Left forelimb (tissue), 1 donor: ENCODE results near the gene SMIM9.
A peak's percentile ranks its signal among the peaks of the same experiment; 100 is the strongest.

Experiments used
- DNase-seq: peaks from one replicate; pipeline ENCODE4 v3.0.0-alpha.2; 2018; ENCODE audit warnings: low spot score

The SMIM9 gene

GRCh38 chrX:154815274-154815818, 19.1 kb downstream of the SMIM9 start:
- no peak for DNase-seq

GRCh38 chrX:154813801-154814200, 20.7 kb downstream of the SMIM9 start:
- no peak for DNase-seq

GRCh38 chrX:154812341-154813101, 21.9 kb downstream of the SMIM9 start:
- no peak for DNase-seq

DNA sequence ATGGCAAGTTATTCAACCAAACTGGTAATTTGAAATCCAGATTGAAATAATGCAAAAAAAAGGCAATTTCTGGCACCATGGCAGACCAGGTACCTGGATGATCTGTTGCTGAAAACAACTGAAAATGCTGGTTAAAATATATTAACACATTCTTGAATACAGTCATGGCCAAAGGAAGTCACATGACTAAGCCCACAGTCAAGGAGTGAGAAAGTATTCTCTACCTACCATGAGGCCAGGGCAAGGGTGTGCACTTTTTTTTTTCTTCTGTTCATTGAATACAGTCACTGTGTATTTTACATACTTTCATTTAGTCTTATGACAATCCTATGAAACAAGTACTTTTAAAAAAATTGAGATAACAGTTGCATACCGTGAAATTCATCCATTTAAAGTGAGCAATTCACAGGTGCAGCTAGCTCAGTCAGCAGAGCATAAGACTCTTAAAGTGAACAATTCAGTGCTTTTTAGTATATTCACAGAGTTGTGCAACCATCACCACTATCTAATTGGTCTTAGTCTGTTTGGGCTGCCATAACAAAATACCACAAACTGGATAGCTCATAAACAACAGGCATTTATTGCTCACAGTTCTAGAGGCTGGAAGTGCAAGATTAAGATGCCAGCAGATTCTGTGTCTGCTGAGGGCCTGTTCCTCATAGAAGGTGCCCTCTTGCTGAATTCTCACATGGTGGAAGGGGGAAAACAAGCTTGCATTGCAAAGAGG, 24.4 kb downstream of the SMIM9 start:
- no peak for DNase-seq

DNA sequence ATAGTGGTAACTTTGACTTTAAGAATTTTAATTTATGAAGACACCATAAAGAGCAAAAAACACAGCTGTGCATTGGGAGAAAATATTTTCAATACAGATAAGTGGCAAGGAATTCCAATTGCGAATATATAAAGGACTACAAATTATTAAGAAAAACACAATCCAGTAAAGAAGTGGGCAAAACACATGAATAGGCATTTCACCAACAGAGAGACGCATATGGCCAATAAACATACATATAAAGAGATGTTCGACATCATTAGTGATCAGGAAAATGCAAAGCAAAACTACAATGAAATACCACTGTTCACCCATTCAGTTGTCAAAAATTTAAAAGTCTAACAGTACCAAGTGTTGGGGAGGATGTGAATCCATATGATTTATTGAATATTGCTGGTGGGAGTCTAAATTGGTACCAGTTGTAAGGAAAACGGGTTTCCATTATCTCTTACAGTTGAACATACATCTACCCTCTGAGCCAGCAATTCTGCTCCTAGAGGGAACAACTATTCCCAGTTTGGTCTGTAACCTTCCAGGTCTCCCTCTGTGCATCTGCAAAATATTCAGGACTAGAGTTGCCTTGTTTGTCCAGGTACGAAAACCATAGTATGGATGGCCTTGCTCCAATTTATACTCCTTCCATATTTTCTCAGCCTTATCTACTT, 27.5 kb downstream of the SMIM9 start:
- no peak for DNase-seq

GRCh38 chrX:154805696-154806091, 28.8 kb downstream of the SMIM9 start:
- no peak for DNase-seq

DNA sequence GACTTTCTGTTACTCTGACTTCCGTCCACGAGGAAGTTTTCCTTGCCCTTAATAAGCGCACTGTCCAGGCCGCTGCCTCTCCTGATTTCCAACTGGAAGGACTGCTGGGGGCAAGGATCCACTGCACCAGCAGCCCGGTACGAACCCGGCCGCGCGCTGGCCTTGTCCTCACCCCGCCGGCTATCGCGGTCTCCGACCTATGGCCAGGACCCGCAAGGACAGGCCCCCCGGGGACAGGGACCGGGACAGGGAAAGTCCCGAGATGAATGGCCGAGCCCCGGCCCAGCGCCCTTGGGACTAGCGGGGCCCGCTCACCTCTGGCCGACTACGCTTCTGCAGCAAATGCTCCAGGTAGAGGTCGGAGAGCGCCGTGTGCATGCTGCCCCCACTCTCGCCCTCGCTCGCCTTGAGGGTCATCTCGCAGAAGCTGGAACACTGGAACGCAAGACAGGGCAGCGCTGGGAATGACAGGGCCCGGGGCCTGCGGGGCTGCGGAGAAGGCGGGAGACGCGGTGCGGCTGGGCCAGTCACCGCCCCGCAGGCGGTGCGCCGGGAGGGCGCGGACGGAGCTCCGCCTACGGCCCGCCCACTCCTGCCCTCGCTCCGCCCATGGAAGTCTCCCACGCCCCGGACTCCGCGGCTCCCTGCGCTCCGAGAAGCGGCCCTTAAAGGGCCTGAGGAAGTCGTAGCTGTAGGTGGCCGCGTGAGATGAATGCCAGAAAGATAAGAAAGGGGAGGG, 29.3 kb downstream of the SMIM9 start, which contains the start of gene MPP1:
MPP1 (minus strand) TSS at position 529 of the 739 bp plus-strand sequence; CDS start at position 417, 112 bp downstream.
- DNase-seq, result peak; percentile 79

DNA sequence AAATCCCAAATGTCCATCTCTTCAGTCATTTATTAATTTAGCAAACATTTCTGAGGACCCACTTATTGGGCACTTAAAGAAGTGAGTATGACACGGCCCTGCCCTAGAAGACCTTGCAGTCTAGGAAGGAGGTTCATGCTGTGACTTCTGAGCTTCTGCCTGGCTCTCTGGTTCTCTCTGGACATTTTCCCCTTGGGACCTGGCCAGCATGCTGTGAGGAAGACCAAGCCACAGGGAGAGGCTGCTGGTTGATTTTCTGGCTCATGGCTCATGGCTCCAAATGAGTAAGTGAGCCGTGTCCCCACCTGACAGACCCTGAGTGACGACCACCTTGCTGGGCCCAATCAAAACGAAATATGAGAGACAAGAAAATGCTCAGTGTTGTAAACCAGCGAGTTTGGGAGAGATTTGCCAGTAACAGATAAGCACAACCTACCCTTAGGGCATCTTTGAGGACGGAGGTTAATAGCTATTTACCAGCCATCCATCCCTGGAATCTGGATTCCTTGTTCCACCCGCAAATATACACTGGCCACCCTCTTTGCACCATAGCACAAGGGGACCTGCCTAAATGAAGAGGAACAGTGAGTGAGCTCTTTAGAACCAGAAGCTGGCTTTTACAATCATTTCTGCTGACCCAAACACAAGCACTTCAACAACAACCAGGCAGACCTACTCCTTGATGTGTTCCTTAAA, 30.1 kb downstream of the SMIM9 start:
- no peak for DNase-seq

DNA sequence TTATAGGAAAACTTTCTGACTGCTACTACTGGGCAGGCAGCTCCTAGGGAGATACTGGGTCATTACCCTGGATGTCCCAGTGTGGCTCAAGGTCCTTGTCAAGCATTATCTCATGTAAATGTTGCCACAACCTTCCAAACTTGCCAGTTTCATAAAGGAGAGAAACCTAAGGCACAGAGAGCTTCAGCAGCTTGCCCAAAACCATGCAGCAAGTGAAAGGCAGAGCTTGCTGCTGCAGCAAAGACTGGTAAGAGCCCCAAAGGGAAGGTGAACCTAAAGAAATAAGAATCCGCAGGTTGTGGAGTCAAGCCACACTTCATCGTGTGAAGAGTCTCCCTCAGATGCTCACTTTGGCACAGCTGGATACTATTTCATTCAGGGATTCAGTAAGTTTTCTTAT, 31.5 kb downstream of the SMIM9 start:
- DNase-seq, result no peak

DNA sequence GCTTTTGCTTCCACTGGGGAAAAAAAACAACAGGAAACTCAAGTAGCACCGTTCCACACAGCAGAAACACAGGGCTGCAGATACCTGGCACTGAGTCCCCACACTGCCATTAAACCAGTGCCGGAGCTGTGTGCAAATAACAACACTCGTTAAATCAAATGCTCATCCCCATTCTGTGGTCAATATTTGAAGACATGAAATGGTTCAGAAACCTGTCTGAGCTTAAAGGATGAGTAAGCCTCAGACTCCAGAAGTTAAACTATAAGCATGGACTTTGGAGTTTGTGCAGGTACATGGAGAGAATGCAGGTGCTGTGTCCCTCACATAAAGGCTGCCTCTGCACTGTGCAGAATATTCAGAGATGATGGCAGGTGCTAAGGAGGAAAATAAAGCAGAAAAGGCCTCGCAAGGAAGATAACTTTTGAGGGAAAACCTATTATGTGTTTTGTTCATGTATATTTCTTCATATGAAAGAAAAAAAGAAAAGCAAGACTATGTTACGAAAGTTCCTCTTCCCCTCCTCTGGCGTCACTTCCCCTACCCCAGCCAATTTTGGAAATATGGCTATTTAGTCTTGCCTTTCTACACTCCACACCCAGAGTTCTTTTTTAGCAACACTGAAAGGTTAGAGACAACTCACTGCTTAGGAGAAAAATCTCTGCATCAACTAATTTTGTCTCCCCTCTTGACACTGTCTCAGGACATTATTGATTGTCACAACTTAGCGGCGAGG, 33.8 kb downstream of the SMIM9 start:
- no peak for DNase-seq

DNA sequence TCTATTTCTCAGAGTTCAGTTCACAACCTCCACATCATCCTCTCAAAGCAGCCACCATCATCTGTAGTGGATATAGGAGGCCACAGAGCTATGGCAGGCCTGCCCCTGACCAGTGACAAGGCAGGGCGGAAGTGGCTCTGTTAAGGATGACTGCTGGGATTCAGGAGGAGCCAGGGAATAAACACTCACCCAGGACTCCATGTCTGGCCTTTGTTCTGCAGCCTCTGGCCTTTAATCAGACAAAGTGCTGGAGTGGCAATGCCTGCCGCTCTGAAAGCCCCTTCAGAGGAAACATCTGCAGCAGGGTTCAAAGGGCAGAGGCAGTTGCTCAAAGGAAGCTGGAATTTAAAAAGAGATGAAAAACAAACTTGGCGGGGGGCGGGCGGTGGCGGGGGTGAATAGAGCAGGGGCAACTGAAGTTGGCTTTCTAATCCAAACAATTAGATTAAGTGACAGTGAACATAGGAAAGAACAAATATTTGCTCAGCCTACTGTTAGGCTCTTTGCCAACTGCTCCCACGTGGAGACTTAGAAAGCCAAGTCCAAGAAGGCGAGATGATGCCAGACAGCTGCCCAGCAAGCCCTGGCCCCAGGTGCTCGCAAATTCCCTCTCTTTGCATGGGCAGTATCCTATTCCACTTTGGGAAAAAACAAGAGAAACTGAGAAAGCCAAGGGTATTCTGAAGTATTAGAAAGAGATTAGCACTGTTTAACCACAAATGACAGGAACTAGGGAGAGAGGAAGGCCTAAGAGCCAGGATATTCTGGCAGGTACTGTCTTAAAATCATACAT, 34.7 kb downstream of the SMIM9 start:
- no peak for DNase-seq

- DNase-seq, result no peak
These were observed 37.5 kb downstream of the SMIM9 start for GRCh38 chrX:154797006-154797405.

GRCh38 chrX:154795016-154795415, 39.4 kb downstream of the SMIM9 start:
- no peak for DNase-seq

- no peak for DNase-seq
These were observed 41.2 kb downstream of the SMIM9 start for GRCh38 chrX:154793084-154793795.

DNA sequence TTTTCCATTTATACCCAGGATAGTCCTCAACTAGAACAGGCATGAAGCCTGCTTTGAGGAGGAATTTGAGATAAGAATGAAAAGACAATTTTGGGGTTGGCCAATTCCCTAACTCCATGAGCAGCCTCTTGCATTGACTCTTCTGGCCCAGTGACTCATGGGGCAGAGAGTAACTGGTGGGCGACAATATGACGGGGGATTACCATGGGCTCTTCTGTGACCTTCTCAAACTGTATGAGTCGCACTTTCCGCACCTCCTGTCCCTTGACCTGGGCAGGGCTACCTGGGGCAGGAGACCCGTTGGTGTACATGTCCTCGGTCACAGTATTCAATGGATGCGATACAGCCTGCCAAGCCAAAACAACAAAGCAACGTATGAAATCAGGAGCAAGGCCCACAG, 42.5 kb downstream of the SMIM9 start:
- DNase-seq, result no peak

- DNase-seq, result no peak
These were observed 43.0 kb downstream of the SMIM9 start for GRCh38 chrX:154791467-154791866.

DNA sequence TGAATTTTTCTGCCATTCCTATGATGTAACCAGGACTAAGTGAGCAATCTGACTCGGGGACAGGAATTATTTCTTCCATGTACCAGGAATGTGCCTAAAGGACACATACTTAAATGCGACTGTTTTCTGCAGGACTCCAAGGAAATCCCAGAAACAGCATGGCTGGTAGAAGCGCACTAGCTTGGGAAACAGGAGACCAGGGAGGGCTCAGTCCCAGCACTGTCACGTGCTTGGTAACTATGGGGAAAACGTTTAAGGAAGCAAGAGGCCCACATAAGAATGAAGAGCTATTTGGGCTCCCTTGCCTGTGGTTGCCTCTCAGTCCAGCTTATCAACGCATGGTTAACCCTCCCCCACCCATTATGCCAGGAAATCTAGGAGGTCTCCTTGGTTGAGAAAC, 48.7 kb downstream of the SMIM9 start:
- DNase-seq, result no peak

DNA sequence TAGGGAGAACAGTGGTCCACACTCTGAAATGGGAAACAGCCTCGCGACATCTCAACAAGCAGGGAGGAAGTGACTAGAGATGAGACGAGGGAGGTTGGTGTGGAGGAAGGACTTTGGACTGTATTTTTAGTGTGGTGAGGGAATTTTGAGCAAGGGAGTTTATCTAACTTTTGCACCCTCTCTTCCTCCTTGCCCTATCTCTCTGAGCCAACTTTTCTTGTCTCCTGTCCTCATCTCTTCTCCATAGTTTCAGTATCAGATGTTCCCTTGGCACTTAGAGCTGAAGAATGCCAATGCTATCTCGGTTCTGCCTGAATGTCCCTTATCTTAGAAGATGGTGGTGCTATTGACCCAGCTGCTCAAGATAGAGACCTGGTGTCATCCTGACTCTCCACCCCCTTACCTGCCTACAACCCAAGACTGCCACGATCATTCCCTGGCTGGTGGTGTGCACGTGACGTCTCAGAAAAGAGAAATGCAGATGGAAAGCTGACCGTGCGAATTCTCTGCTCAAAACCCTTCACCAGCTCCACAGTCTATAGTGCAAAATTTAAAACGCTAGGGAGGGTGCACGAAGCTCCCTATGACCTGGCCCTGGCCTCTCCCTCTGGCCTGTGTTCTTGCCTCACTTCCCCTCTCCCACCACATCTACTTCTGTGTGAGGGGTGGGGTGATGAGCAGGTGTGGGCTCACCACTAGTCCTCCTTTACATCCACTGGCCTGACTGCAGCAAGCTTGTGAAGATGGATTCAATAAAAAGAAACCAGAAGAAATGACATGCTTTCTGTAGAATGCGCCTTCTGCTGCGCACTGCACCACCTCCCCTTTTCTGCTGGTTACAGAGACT, 50.1 kb downstream of the SMIM9 start:
- no peak for DNase-seq
